ENCODE data around the gene XIAP.

GRCh38 chrX:123899701-123900100 lies 39.8 kb downstream of the XIAP start:
- TF ChIP-seq CTCF (conservative IDR thresholded peaks at IDR 0.05) (no peak), EZH2 (IDR thresholded peaks at IDR 0.05; ENCODE audit: low read depth) (no peak)

Measured in PC-9 (cell line).